Stimulated activated effector memory CD8-positive, alpha-beta T cell treated with anti-CD3 and anti-CD28 coated beads, Interleukin-12 subunit alpha, Interleukin-12 subunit beta, amount 100 ng/mL, for 72 hours (primary cell): ENCODE data around the gene SH3BGRL.
A peak's percentile ranks its signal among the peaks of the same experiment; 100 is the strongest.

ENCODE experiments used
- ATAC-seq: fragments of 150-1000 bp; cut with Tn5 transposase; 2 replicates; pipeline ENCODE4 v1.10.0; 2021
- DNase-seq, 2 donors: peaks; one replicate each; pipeline ENCODE4 v3.0.0; 2021 to 2022; ENCODE audit warnings: low spot score in 2 of 2
- H3K27ac Mint-ChIP-seq: one replicate; pipeline ENCODE4 v1.8.0; 2022; ENCODE audit warnings: mild to moderate bottlenecking, mixed read lengths
- H3K36me3 Mint-ChIP-seq: one replicate; pipeline ENCODE4 v1.8.0; 2022; ENCODE audit warnings: mild to moderate bottlenecking, mixed read lengths
- H3K4me1 Mint-ChIP-seq: one replicate; pipeline ENCODE4 v1.8.0; 2022; ENCODE audit warnings: mixed read lengths
- H3K4me3 Mint-ChIP-seq: one replicate; pipeline ENCODE4 v1.8.0; 2022; ENCODE audit warnings: mild to moderate bottlenecking, mixed read lengths
- H3K9me3 Mint-ChIP-seq: one replicate; pipeline ENCODE4 v1.8.0; 2022; ENCODE audit warnings: mixed read lengths

SH3BGRL gene

GRCh38 chrX:81237516-81237915, 35.6 kb downstream of the SH3BGRL start:
- Mint-ChIP-seq H3K4me3 (no peak overlapping the region), H3K36me3 (peaks cover 18% of the 10 kb centered on the region), H3K9me3 (no peaks in the 10 kb centered on the region), H3K27ac (no peak overlapping the region), H3K4me1 (peaks cover 7% of the 10 kb centered on the region)
- no peak for ATAC-seq
- no peak for DNase-seq

GRCh38 chrX:81238166-81238565, 36.3 kb downstream of the SH3BGRL start:
- peaks cover 18% of the 10 kb centered on the region for H3K36me3 Mint-ChIP-seq
- peaks cover 7% of the 10 kb centered on the region for H3K4me1 Mint-ChIP-seq
- H3K4me3 Mint-ChIP-seq: no peak overlapping the region
- DNase-seq (no peak), ATAC-seq (no peak)
- no peak overlapping the region for H3K27ac Mint-ChIP-seq
- no peaks in the 10 kb centered on the region for H3K9me3 Mint-ChIP-seq

GRCh38 chrX:81240701-81241331, 38.9 kb downstream of the SH3BGRL start:
- Mint-ChIP-seq H3K4me1 (peaks cover 7% of the 10 kb centered on the region), H3K9me3 (no peaks in the 10 kb centered on the region), H3K27ac (no peak overlapping the region), H3K4me3 (no peak overlapping the region), H3K36me3 (peaks cover 18% of the 10 kb centered on the region)
- ATAC-seq (no peak), DNase-seq (no peak)

- Mint-ChIP-seq H3K4me1 (peaks cover 3% of the 10 kb centered on the region), H3K4me3 (no peak overlapping the region), H3K36me3 (peaks cover 14% of the 10 kb centered on the region), H3K27ac (no peak overlapping the region), H3K9me3 (no peaks in the 10 kb centered on the region)
- ATAC-seq (no peak), DNase-seq (no peak)
Measured at GRCh38 chrX:81241753-81242152, 39.9 kb downstream of the SH3BGRL start.

- H3K27ac Mint-ChIP-seq: no peak overlapping the region
- peaks cover 7% of the 10 kb centered on the region for H3K4me1 Mint-ChIP-seq
- no peak for ATAC-seq
- DNase-seq: no peak
- no peak overlapping the region for H3K4me3 Mint-ChIP-seq
- H3K36me3 Mint-ChIP-seq: no peaks in the 10 kb centered on the region
- no peaks in the 10 kb centered on the region for H3K9me3 Mint-ChIP-seq
Measured at GRCh38 chrX:81255876-81256275, 54.0 kb downstream of the SH3BGRL start.

GRCh38 chrX:81257817-81258216, 55.9 kb downstream of the SH3BGRL start:
- H3K4me1 Mint-ChIP-seq: peaks cover 9% of the 10 kb centered on the region
- no peak overlapping the region for H3K27ac Mint-ChIP-seq
- DNase-seq (no peak), ATAC-seq (no peak)
- no peaks in the 10 kb centered on the region for H3K9me3 Mint-ChIP-seq
- no peak overlapping the region for H3K4me3 Mint-ChIP-seq
- no peaks in the 10 kb centered on the region for H3K36me3 Mint-ChIP-seq

- no peak for DNase-seq
- no peak for ATAC-seq
- H3K4me3 Mint-ChIP-seq: no peak overlapping the region
- peaks cover 15% of the 10 kb centered on the region for H3K4me1 Mint-ChIP-seq
- no peaks in the 10 kb centered on the region for H3K36me3 Mint-ChIP-seq
- H3K27ac Mint-ChIP-seq: no peak overlapping the region
- H3K9me3 Mint-ChIP-seq: no peaks in the 10 kb centered on the region
Measured at GRCh38 chrX:81259020-81259713, 57.3 kb downstream of the SH3BGRL start.

GRCh38 chrX:81259714-81260395, 58.0 kb downstream of the SH3BGRL start:
- Mint-ChIP-seq H3K4me1 (peaks cover 15% of the 10 kb centered on the region), H3K9me3 (no peaks in the 10 kb centered on the region), H3K27ac (no peak overlapping the region), H3K4me3 (no peak overlapping the region), H3K36me3 (no peaks in the 10 kb centered on the region)
- DNase-seq (no peak), ATAC-seq (no peak)

- Mint-ChIP-seq H3K36me3 (no peaks in the 10 kb centered on the region), H3K4me3 (no peak overlapping the region), H3K27ac (no peak overlapping the region), H3K9me3 (no peaks in the 10 kb centered on the region), H3K4me1 (peaks cover 26% of the 10 kb centered on the region)
- no peak for ATAC-seq
- no peak for DNase-seq
Measured at GRCh38 chrX:81261576-81261975, 59.7 kb downstream of the SH3BGRL start.

GRCh38 chrX:81263059-81263458, 61.2 kb downstream of the SH3BGRL start:
- Mint-ChIP-seq H3K4me1 (peaks cover 41% of the 10 kb centered on the region), H3K9me3 (no peaks in the 10 kb centered on the region), H3K27ac (peak overlapping the region; percentile 33), H3K36me3 (no peaks in the 10 kb centered on the region), H3K4me3 (no peak overlapping the region)
- DNase-seq (no peak), ATAC-seq (no peak)

- Mint-ChIP-seq H3K36me3 (peaks cover 41% of the 10 kb centered on the region), H3K9me3 (peaks cover 3% of the 10 kb centered on the region), H3K4me1 (no peaks in the 10 kb centered on the region), H3K27ac (no peak overlapping the region), H3K4me3 (no peak overlapping the region)
- ATAC-seq (no peak), DNase-seq (no peak)
Measured at GRCh38 chrX:81278616-81279015, 76.7 kb downstream of the SH3BGRL start.

GRCh38 chrX:81280148-81280547, 78.2 kb downstream of the SH3BGRL start:
- Mint-ChIP-seq H3K4me3 (no peak overlapping the region), H3K36me3 (peaks cover 41% of the 10 kb centered on the region), H3K9me3 (peaks cover 7% of the 10 kb centered on the region), H3K27ac (no peak overlapping the region), H3K4me1 (no peaks in the 10 kb centered on the region)
- ATAC-seq: no peak
- no peak for DNase-seq

GRCh38 chrX:81286075-81286474, 84.2 kb downstream of the SH3BGRL start:
- peaks cover 15% of the 10 kb centered on the region for H3K9me3 Mint-ChIP-seq

GRCh38 chrX:81286608-81287007, 84.7 kb downstream of the SH3BGRL start:
- H3K9me3 Mint-ChIP-seq: peaks cover 15% of the 10 kb centered on the region
- H3K36me3 Mint-ChIP-seq: no peaks in the 10 kb centered on the region
- no peaks in the 10 kb centered on the region for H3K4me1 Mint-ChIP-seq
- ATAC-seq: no peak
- H3K27ac Mint-ChIP-seq: no peak overlapping the region
- no peak for DNase-seq
- H3K4me3 Mint-ChIP-seq: no peak overlapping the region

More at GRCh38 chrX:81286075-81286474, 84.2 kb downstream of the SH3BGRL start:
- Mint-ChIP-seq H3K4me3 (no peak overlapping the region), H3K36me3 (no peaks in the 10 kb centered on the region), H3K4me1 (no peaks in the 10 kb centered on the region), H3K27ac (no peak overlapping the region)
- ATAC-seq (no peak), DNase-seq (no peak)

GRCh38 chrX:81291996-81292395, 90.1 kb downstream of the SH3BGRL start:
- H3K36me3 Mint-ChIP-seq: no peaks in the 10 kb centered on the region
- H3K9me3 Mint-ChIP-seq: peaks cover 8% of the 10 kb centered on the region
- peaks cover 9% of the 10 kb centered on the region for H3K4me1 Mint-ChIP-seq
- H3K27ac Mint-ChIP-seq: no peak overlapping the region
- H3K4me3 Mint-ChIP-seq: no peak overlapping the region
- DNase-seq (no peak), ATAC-seq (no peak)

- peaks cover 5% of the 10 kb centered on the region for H3K9me3 Mint-ChIP-seq
- H3K4me1 Mint-ChIP-seq: peaks cover 9% of the 10 kb centered on the region
- no peak overlapping the region for H3K27ac Mint-ChIP-seq
- H3K36me3 Mint-ChIP-seq: no peaks in the 10 kb centered on the region
- no peak for ATAC-seq
- H3K4me3 Mint-ChIP-seq: no peak overlapping the region
- no peak for DNase-seq
Measured at GRCh38 chrX:81294101-81294500, 92.2 kb downstream of the SH3BGRL start.
